HUES48 (cell line): ENCODE results near the gene OCLN.
"Not testable (repeated sequence)": the region's sequence is repeated elsewhere in the genome, so short reads cannot be mapped to it uniquely, and the experiment has no call there.

Source experiments
- H3K27ac ChIP-seq: one replicate; pipeline ENCODE4 v1.7.0; 2013; ENCODE audit warnings: low read depth, low read length, inconsistent platforms
- H3K27me3 ChIP-seq: 2 replicates; pipeline ENCODE4 v1.6.1; 2013; ENCODE audit warnings: mild to moderate bottlenecking, low read length; ENCODE audit not compliant: control insufficient read depth, insufficient read depth
- H3K36me3 ChIP-seq: 2 replicates; pipeline ENCODE4 v1.6.1; 2013; ENCODE audit warnings: low read length; ENCODE audit not compliant: control insufficient read depth, insufficient read depth
- H3K4me1 ChIP-seq: 2 replicates; pipeline ENCODE4 v1.6.1; 2013; ENCODE audit warnings: mild to moderate bottlenecking, low read length; ENCODE audit not compliant: control insufficient read depth, insufficient read depth
- H3K4me3 ChIP-seq: 2 replicates; pipeline ENCODE4 v1.5.1; 2013; ENCODE audit warnings: mild to moderate bottlenecking, low read depth, low read length
- H3K9ac ChIP-seq: 2 replicates; pipeline ENCODE4 v1.6.1; 2013; ENCODE audit warnings: mild to moderate bottlenecking, low read depth, low read length, moderate library complexity
- H3K9me3 ChIP-seq: 2 replicates; pipeline ENCODE4 v1.6.1; 2013; ENCODE audit warnings: low read length; ENCODE audit not compliant: control insufficient read depth, insufficient read depth

The OCLN gene

GRCh38 chr5:69560587-69561431 lies 68.2 kb downstream of the OCLN start:
- peak overlapping the region; percentile 52 for H3K4me3 ChIP-seq
- H3K27me3 ChIP-seq, H3K36me3 ChIP-seq, H3K27ac ChIP-seq, H3K4me1 ChIP-seq, H3K9me3 ChIP-seq, H3K9ac ChIP-seq: not testable (repeated sequence)

GRCh38 chr5:69566172-69566571 lies 73.6 kb downstream of the OCLN start:
- not testable (repeated sequence) for H3K4me1 ChIP-seq, H3K9ac ChIP-seq, H3K36me3 ChIP-seq, H3K27me3 ChIP-seq, H3K4me3 ChIP-seq, H3K9me3 ChIP-seq, H3K27ac ChIP-seq

GRCh38 chr5:69568072-69568471 lies 75.5 kb downstream of the OCLN start:
- H3K27me3 ChIP-seq, H3K9me3 ChIP-seq, H3K36me3 ChIP-seq, H3K9ac ChIP-seq, H3K4me1 ChIP-seq, H3K4me3 ChIP-seq, H3K27ac ChIP-seq: not testable (repeated sequence)

DNA sequence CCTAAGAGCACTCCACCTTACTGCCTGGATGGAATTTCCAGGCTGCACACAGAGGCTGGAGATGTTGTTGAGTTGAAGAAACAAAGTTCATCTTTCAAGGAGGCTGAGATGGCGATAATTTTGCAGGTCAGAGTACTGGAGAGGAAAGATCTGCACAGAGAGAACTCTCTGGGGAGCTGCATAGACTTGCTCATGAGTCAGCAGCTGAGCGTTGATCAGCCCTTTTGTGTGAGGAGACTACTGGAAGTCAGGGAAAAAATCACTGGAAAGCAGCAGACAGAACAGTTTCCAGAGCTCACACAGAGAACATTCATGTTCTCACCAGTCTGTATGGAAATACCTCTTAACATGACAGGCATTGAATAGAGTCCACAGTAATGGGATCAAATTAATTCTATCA lies 90.8 kb downstream of the OCLN start:
- not testable (repeated sequence) for H3K36me3 ChIP-seq, H3K9ac ChIP-seq, H3K4me3 ChIP-seq, H3K4me1 ChIP-seq, H3K9me3 ChIP-seq, H3K27ac ChIP-seq, H3K27me3 ChIP-seq

DNA sequence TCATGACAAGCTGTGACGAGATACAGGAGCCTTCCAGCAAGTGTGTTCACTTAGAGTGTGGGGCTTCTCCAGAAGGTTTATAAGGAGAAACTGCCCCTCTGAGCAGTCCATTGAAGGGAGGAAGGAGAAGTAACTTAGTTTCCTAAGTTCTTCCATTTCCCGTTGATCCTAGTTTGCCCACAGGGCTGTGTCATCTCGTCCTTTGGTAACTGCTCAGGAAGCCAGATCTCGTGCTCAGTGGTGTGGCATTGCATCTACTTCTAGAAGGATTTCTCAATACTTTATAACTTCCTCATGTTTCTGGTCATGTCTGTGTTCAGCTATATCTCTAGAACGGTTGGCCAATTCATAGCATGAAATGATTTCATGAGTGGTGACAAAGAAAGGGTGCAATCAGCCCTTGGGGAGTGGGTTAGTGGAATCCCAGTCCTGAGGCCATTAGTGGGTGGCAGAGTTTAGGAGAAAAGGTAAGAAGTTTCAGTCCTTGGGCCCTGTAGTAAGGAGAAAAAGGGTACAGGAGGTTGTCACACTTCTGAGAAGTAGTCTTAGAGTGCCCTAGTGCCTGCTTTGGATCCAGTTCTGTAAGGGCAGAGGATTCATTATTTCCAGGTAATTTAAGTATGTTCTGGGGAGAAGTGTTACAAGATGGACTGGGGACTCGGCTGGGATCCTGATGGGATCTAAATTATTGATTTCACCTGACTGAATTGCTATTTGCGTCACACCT lies 103.7 kb downstream of the OCLN start:
- not testable (repeated sequence) for H3K36me3 ChIP-seq, H3K27me3 ChIP-seq, H3K4me3 ChIP-seq, H3K9me3 ChIP-seq, H3K27ac ChIP-seq, H3K9ac ChIP-seq, H3K4me1 ChIP-seq

- H3K27ac ChIP-seq, H3K4me1 ChIP-seq, H3K27me3 ChIP-seq, H3K9me3 ChIP-seq, H3K4me3 ChIP-seq, H3K9ac ChIP-seq, H3K36me3 ChIP-seq: not testable (repeated sequence)
Observed at GRCh38 chr5:69601947-69602346, 109.4 kb downstream of the OCLN start.

DNA sequence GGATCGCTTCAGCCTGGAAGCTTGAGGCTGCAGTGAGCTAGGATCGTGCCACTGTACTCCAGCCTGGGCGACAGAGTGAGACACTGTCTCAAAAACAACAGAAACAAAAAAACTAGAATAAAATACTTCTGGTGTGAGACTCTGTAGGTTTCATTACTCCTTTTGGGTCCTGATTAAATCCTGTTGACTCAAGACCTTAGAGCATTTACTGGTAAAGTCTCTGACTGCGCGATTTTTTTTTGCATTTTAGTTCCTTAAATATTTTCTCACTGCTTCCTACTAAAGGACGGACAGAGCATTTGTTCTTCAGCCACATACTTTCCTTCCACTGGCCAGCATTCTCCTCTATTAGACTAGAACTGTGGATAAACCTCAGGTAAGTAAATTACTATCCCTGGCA lies 114.2 kb downstream of the OCLN start:
- not testable (repeated sequence) for H3K27ac ChIP-seq, H3K36me3 ChIP-seq, H3K27me3 ChIP-seq, H3K4me1 ChIP-seq, H3K9ac ChIP-seq, H3K9me3 ChIP-seq, H3K4me3 ChIP-seq
